ENCODE data around the gene KIAA1217.
"Not testable (repeated sequence)": the region's sequence is repeated elsewhere in the genome, so short reads cannot be mapped to it uniquely, and the experiment has no call there.

The KIAA1217 gene

GRCh38 chr10:24465124-24465874, 256.4 kb downstream of the KIAA1217 start:
- no peak for DNase-seq (ENCODE audit: low read depth in 2 of 2)

GRCh38 chr10:24465891-24466818, 257.2 kb downstream of the KIAA1217 start:
- DNase-seq (ENCODE audit: low read depth in 2 of 2), result no peak

DNA sequence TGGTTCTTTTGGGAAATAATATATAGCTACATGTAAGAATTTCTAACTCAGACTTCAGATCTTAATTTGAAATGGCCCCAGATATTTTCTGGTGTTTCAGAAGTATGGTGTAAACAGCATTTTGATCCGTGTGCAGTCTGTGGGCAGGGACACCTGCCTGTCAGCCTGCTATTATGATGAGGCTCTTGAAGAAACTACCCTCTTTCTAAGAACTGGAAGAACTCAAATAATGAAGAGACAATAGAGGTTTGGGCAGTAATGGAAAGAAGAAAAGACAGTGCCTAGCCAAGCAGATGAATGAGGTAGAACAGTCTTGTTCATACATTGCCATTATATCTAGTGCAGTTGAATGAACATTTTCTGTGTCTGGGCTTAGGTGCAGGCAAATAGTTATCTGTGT, 258.2 kb downstream of the KIAA1217 start:
- no peak for DNase-seq (ENCODE audit: low read depth in 2 of 2)

DNA sequence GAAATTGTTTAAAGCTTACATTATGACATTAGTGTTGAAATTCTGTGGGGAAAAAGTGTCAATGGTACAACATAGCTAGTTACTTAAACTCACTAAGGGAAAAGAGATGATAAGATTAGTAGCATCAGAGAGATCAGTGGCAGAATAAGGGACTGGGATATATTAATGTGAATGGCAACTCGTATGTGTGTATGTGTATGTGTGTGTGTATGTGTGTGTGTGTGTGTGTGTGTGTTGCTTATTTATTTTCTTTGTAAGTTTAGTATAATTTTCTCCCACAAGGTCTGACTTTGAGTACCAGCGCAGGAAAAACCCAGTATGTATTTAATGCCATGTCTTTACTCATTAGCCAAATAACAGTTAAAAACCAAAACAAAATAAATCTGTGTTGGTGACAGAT, 258.7 kb downstream of the KIAA1217 start:
- DNase-seq (ENCODE audit: low read depth in 2 of 2), result no peak

DNA sequence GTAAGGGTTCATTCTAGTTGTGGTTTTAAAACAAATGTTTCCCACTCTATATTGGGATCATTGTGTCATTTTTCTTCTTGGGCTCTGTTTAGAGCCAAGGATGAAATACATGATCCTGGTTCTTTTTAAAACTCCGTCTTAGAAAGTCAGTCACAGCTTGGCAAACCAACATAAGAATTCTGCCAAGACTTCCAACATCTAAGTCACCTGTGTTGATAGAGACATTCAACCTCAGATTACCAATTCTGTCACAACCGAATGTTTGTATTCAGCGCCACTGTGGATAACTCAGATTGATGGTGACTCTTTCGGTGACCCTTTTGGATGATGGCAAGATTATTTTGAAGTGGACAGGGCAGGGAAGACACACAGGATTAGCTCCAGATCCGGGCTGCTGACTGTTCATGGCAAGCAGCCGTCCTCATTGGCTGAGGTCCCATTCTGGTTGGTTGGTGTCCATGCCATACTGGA, 259.4 kb downstream of the KIAA1217 start:
- no peak for DNase-seq (ENCODE audit: low read depth in 2 of 2)

DNA sequence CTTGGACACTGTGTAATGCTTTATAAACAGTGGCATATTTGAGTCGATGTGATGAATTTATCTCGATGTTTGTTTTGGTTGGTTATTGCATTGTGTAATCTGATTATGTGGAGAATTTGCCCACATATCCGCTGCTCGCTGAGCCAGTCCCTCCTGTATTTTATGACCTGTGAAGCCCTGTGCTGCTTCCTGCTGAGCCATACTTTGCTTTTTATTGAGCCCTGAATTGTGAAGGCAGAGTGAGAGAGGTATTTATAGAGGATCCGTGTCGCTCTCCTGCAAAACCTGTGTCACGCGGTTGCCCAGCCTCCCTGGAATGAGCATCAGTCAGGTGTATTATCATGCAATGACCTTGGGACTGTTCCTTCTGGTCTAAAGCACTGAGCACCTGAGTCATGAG, 261.1 kb downstream of the KIAA1217 start:
- DNase-seq (ENCODE audit: low read depth in 2 of 2), result no peak

GRCh38 chr10:24475598-24475997, 266.7 kb downstream of the KIAA1217 start:
- DNase-seq (ENCODE audit: low read depth in 2 of 2), result no peak

DNA sequence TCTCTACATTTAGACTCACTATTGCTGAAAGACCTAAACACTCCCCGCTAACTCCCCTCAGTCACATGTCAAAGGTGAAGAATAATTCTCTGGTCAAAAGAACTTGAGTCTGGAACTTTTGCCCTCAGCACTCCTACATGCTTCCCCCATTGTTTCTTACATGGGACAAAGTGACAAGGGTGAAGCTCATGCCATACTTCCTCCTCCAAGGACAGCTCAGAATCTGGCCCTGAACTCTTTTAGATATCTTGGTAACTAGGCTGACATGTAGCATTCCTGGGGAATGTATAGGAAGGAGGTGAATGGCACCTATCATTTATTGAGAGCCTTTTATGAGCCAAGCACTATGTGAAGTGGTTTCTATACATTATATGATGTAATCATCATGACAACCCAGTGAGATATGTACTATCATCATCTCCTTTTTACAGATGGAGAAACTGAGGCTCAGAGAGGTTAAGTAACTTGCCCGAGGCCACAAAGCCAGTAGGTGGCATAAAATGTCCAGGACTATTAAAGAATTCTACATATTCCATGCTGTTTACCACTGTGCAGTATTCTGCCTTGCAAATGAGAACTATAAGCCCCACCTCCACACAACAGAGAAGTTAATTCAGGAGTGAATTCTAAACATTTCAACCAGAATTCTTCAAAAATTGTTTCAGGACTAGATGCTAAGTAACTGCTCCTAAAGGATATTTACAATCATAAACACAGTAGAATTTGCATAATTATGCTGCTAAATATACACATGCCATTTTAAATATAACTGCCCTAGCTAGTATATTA, 268.2 kb downstream of the KIAA1217 start:
- no peak for DNase-seq (ENCODE audit: low read depth in 2 of 2)

DNA sequence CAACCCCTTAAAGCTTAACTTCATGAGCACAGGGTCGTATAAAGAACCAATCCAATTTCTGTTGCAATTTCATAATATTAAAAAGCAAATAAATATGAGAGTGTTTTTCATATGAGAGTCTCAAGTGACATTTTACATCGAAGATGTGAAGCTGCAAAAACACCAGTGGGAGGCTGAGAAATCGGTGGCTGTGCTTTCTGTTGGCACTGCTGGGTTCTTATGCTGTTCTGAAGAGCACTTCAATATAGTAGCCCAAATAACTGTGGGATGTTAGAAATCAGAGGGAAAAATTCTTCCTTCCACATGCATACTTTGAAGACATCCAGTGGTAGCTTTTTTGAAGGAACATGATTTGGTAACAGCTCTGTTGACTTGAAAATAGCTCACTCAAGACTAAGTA, 269.0 kb downstream of the KIAA1217 start:
- DNase-seq (ENCODE audit: low read depth in 2 of 2), result no peak

- no peak for DNase-seq (ENCODE audit: low read depth in 2 of 2)
Measured at GRCh38 chr10:24479806-24480205, 270.9 kb downstream of the KIAA1217 start.

- no peak for DNase-seq (ENCODE audit: low read depth in 2 of 2)
Measured at GRCh38 chr10:24480447-24480846, 271.5 kb downstream of the KIAA1217 start.

DNA sequence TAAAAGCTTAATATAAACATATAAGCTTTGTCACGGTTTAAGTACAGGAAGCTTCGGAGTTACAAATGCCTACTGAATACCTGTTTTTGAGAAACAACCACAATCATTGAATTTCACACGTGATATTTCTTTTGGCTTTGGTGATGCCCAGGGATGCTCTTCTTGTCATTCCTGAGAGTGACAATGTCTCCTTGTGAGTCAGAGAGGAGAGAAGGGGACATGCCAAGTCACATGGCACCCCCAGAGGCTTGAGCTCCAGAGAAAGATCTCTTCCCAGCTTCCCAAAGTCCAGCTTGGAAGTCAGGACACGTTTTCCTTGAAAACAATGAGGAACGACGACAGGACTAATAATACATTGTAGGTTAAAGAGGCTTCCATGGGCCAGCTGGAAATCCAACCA, 272.3 kb downstream of the KIAA1217 start:
- DNase-seq (ENCODE audit: low read depth in 2 of 2), result no peak

- not testable (repeated sequence) for DNase-seq (ENCODE audit: low read depth in 2 of 2)
Measured at GRCh38 chr10:24482713-24483112, 273.8 kb downstream of the KIAA1217 start.

DNA sequence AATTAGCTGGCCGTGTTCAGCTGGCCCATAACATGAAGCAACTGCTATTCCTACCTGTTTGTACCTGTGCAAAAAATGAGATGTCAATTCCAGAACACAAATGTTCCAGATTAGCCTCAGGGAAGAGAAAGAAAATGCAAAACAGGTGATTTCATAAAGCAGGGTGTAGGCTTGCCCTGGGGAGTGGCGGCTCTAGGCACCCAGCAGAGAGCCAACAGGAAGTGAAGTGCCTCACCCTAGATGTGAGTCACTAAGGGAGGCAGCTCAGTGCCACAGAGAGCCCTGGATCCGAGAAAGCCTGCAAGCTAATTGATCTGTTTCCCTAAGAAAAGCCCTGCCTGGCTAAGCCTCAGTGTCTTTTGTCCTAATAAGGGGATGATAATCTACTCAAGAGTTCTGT, 274.8 kb downstream of the KIAA1217 start:
- no peak for DNase-seq (ENCODE audit: low read depth in 2 of 2)

DNA sequence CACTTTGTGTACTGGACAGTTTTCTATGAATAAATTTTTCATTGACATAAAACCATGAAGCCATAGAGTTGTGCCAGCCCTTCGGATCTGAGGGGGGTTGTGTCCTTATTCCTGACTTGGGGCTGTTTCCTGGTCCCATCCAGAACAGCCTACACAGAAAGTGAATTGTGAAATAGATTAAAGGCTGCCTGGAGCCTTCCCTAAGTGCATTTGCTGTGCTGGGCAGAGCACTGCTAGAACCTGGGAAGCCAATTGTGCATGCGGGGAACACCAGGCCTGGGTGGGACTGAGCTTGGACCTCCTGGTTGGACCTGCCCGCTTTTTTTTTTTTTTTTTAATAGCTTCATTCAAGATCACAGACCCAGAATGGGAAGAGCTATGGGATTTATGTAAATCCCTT, 275.8 kb downstream of the KIAA1217 start:
- DNase-seq (ENCODE audit: low read depth in 2 of 2), result no peak

DNA sequence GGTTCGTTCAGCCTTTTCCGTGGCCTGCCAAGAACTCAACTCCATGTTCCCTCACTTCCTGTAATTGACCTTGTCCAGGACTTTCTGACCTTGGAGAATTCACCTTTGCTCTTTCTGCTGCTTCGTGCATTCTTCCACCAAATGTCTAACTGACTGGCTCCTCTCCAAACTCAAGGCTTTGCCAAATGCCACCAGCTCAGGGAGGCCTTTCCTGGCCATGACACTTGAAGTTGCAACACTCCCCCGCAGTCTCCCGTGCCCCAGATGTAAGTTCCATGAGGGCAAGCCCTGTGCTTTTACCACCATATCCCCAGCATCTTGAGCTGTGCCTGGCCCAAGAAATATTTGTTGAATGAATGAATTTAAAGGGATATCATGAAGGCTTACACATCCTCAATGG, 276.4 kb downstream of the KIAA1217 start:
- no peak for DNase-seq (ENCODE audit: low read depth in 2 of 2)

- DNase-seq (ENCODE audit: low read depth in 2 of 2), result no peak
Measured at GRCh38 chr10:24488631-24489030, 279.7 kb downstream of the KIAA1217 start.

DNA sequence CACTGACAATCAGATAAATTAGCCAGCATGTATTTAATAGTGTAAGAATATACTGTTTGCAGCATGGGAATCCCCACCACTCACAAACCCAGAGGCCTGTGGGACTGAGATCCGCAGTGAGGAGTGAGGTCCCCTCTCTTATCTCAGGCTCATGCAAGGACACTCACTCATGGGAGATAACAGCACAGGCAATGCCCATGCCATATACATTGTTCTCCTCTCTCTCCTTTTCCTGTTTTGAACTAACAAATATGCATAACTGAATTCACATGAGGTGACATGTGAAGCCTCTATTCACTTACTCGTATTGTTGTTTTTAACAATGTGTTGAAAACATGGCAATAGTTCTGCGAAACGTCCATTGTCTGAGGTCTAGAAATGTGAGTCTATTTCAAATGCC, 284.2 kb downstream of the KIAA1217 start:
- DNase-seq (ENCODE audit: low read depth in 2 of 2), result no peak

GRCh38 chr10:24494236-24494635, 285.3 kb downstream of the KIAA1217 start:
- DNase-seq (ENCODE audit: low read depth in 2 of 2), result no peak

- DNase-seq (ENCODE audit: low read depth in 2 of 2), result no peak
Measured at GRCh38 chr10:24494777-24495176, 285.8 kb downstream of the KIAA1217 start.

- DNase-seq (ENCODE audit: low read depth in 2 of 2), result no peak
Measured at GRCh38 chr10:24495666-24496460, 286.9 kb downstream of the KIAA1217 start.
